BLaER1 (cell line): ENCODE measurements around the gene ROR1.

Experiments used
- H3K27ac ChIP-seq: shearing (Covaris generic); formaldehyde crosslinking; 2 replicates; pipeline ENCODE4 v1.8.1; 2022
- H3K27me3 ChIP-seq: shearing (Covaris generic); formaldehyde crosslinking; 2 replicates; pipeline ENCODE4 v1.8.1; 2022
- H3K36me3 ChIP-seq: shearing (Covaris generic); formaldehyde crosslinking; 2 replicates; pipeline ENCODE4 v1.8.1; 2022
- H3K4me1 ChIP-seq: shearing (Covaris generic); formaldehyde crosslinking; 2 replicates; pipeline ENCODE4 v1.8.1; 2022
- H3K4me2 ChIP-seq: shearing (Covaris generic); formaldehyde crosslinking; 2 replicates; pipeline ENCODE4 v1.8.1; 2022
- H3K4me3 ChIP-seq: shearing (Covaris generic); formaldehyde crosslinking; 2 replicates; pipeline ENCODE4 v1.8.1; 2022
- H3K9ac ChIP-seq: shearing (Covaris generic); formaldehyde crosslinking; 2 replicates; pipeline ENCODE4 v1.8.1; 2022
- H3K9me3 ChIP-seq: shearing (Covaris generic); formaldehyde crosslinking; 2 replicates; pipeline ENCODE4 v1.8.1; 2022
- H4K20me1 ChIP-seq: shearing (Covaris generic); formaldehyde crosslinking; 2 replicates; pipeline ENCODE4 v1.8.1; 2022
- Cebpa-rat ChIP-seq: shearing (Covaris generic); IDR thresholded peaks from 2 replicates; pipeline ENCODE4 v1.8.1; 2022

The ROR1 gene

DNA sequence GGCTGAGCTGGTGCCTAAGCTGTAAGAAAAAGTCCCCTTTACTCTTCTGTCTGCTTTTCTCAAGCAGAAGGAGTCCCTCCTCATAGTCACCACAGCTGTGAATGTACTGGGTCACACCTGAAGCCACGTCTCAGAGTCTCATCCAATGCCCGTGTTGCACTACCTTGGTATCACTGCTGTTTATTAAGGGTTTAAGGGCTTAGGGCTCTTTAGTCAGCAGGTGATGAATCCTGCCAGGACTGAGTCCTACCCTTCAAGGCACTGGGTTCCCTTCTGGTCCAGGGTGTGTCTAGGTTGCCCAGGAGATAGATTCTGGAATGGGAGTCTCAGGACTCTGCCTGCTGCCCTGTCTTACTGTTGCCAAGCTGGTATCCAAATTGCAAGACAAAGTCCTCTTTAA, 33.4 kb upstream of the ROR1 start:
- Histone ChIP-seq H3K27ac (no peak overlapping the region), H4K20me1 (no peaks in the 10 kb centered on the region), H3K36me3 (no peaks in the 10 kb centered on the region), H3K4me2 (no peak overlapping the region), H3K9ac (no peak overlapping the region), H3K4me3 (no peak overlapping the region), H3K27me3 (no peaks in the 10 kb centered on the region), H3K9me3 (peaks cover 16% of the 10 kb centered on the region), H3K4me1 (peaks cover 6% of the 10 kb centered on the region)
- TF ChIP-seq Cebpa-rat: no peak

DNA sequence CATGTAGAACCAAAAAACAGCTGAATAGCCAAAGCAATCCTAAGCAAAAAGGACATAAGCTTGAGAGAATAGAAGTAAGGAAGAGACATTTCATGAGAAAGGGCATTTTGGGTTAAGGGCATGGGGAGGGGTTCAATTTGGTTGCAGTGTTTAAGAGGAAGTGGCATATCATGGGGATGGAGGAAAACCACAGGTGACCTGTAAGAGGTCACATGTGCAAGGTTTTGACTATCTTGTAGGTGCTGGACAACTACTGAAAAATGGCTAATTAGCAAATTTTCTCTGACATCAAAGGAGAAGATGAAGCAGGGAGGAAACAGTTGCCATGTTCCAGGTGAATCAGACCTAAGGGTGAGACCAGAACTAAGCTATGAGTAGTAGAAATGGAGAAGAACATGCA, 31.3 kb upstream of the ROR1 start:
- no peak overlapping the region for H3K27ac ChIP-seq
- H3K36me3 ChIP-seq: no peaks in the 10 kb centered on the region
- no peaks in the 10 kb centered on the region for H3K27me3 ChIP-seq
- no peaks in the 10 kb centered on the region for H4K20me1 ChIP-seq
- peaks cover 7% of the 10 kb centered on the region for H3K4me1 ChIP-seq
- no peak overlapping the region for H3K4me2 ChIP-seq
- TF ChIP-seq Cebpa-rat: no peak
- no peak overlapping the region for H3K9ac ChIP-seq
- H3K9me3 ChIP-seq: peaks cover 13% of the 10 kb centered on the region
- H3K4me3 ChIP-seq: no peak overlapping the region

DNA sequence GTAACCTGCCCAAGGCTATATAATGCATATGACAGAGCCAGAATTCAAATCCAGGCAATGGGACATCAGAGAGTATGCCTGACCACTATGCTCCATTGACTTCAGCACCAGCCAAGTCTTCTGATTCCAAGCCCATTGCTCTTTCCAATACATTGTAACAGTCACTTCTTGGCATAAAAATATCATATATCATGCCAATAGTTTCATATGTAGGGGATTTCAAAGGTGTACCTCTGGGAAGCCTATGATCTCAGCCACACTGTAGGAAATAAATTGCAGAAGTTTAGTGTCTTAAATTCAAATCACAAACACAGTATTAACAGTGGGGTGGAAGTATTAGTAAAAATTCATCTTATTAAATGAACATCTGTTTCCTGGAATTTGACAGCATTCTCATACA, 30.0 kb upstream of the ROR1 start:
- Histone ChIP-seq H3K4me3 (no peak overlapping the region), H3K9me3 (peaks cover 13% of the 10 kb centered on the region), H3K27ac (no peak overlapping the region), H3K4me2 (no peak overlapping the region), H3K27me3 (no peaks in the 10 kb centered on the region), H3K36me3 (no peaks in the 10 kb centered on the region), H3K9ac (no peak overlapping the region), H3K4me1 (peaks cover 7% of the 10 kb centered on the region), H4K20me1 (no peaks in the 10 kb centered on the region)
- no peak for TF ChIP-seq Cebpa-rat

DNA sequence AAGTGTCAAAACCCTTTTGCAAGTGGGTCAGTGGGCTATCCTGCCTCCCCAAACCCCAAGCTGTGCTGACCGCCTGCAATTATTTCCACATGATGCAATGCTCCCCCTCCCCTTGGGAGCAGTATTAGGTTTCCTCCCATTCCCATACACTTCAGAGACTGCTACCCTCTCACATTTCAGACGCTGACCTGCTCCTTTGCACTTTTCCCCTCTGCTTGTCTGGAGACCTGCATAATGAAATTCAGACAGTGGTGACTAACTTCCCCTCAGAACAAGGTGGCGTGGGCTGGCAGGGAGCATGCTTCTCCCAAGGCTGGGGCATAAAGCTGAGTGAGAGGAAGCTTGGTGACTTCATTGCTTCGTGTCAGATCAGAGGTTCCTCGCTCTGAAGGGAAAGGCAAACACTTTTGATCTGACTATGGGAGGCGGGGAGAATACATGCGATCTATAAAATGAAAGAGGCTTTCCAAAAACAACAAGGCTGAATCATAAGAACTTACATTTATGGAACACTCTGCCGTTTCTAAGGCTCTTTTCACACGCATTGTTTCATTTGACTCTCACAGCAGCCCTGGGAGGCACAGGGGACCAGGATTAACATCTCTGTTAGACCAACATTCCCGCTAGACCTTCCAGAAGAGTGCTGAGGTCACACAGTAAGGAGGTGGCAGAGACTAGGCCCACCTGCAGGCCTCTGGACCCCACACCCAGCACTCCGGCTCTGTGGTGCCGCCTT, 27.5 kb upstream of the ROR1 start:
- H3K9me3 ChIP-seq: peaks cover 13% of the 10 kb centered on the region
- no peak for TF ChIP-seq Cebpa-rat
- no peak overlapping the region for H3K27ac ChIP-seq
- no peak overlapping the region for H3K9ac ChIP-seq
- H4K20me1 ChIP-seq: no peaks in the 10 kb centered on the region
- no peak overlapping the region for H3K4me3 ChIP-seq
- no peaks in the 10 kb centered on the region for H3K36me3 ChIP-seq
- H3K27me3 ChIP-seq: no peaks in the 10 kb centered on the region
- peaks cover 7% of the 10 kb centered on the region for H3K4me1 ChIP-seq
- no peak overlapping the region for H3K4me2 ChIP-seq

DNA sequence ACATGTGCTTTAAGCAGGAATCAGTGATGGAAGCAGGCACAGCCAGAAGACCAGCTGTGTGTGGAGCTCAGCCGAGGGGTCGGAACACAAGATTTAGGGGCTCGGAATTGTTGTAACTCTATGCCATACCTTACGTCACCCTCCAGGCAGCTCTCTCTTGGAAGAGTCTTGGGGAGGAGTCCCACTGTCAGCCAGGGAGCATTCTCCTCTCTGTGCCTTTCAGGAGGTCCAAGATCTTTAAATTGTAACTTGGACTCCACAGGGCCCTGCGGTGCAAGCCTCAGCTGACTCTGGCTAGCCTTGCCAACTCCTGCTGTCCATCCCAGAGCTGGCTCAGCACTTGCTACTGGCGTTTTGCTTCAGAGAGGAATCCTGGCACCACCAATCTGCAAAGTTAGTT, 26.4 kb upstream of the ROR1 start:
- peaks cover 15% of the 10 kb centered on the region for H3K4me1 ChIP-seq
- no peaks in the 10 kb centered on the region for H3K27me3 ChIP-seq
- no peak overlapping the region for H3K4me3 ChIP-seq
- H3K27ac ChIP-seq: no peak overlapping the region
- H3K4me2 ChIP-seq: no peak overlapping the region
- H3K36me3 ChIP-seq: no peaks in the 10 kb centered on the region
- TF ChIP-seq Cebpa-rat: no peak
- H3K9ac ChIP-seq: no peak overlapping the region
- no peaks in the 10 kb centered on the region for H4K20me1 ChIP-seq
- peaks cover 13% of the 10 kb centered on the region for H3K9me3 ChIP-seq

DNA sequence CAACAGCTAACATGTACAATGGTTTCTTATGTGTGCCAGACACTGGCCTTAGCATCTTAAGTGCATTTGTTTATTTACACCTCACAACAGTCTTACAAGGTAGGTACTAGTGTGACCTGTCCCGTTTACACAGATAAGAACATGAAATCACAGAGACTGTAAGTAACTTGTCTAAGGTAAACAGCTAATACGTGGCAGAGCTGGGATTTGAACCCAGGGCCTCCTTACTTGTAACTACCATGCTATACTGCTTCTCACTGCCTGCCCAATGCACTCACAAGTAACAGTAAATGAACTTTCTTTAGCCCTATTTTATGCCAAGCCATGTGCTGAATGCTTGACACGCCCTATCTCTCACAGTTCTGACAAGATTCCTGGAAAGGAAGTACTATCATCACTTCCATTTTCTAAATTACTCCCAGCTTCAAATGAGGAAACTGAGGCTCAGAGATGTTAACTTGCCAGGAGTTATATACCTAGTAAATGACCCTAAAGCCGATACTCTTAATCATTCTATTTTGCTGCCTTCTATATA, 25.7 kb upstream of the ROR1 start:
- Histone ChIP-seq H3K27me3 (no peaks in the 10 kb centered on the region), H3K36me3 (no peaks in the 10 kb centered on the region), H3K4me1 (peaks cover 22% of the 10 kb centered on the region), H3K9me3 (peaks cover 13% of the 10 kb centered on the region), H3K4me3 (no peak overlapping the region), H4K20me1 (no peaks in the 10 kb centered on the region), H3K27ac (no peak overlapping the region), H3K9ac (no peak overlapping the region), H3K4me2 (no peak overlapping the region)
- TF ChIP-seq Cebpa-rat: no peak

DNA sequence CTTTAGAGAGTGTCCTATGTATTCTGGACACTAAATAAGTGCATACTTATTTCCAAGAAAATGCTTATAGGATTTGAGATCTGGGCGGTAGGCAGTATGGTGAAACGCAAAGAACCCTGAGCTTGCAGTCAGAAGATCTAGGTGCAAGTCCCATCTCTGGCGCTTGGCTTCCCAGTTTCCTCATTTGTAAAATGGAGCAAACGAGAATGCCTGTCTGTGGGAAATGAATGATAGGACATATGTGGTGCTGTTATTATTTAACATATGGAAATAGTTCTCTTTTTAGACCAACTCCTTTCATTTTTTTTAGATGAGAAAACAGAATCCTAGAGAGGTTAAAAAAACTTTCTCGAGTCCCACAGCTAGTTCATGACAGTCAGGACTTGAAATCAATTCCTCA, 25.2 kb upstream of the ROR1 start:
- Histone ChIP-seq H3K27ac (no peak overlapping the region), H3K4me2 (no peak overlapping the region), H3K4me3 (no peak overlapping the region), H3K9ac (no peak overlapping the region), H3K9me3 (peaks cover 13% of the 10 kb centered on the region), H3K4me1 (peaks cover 27% of the 10 kb centered on the region), H3K27me3 (no peaks in the 10 kb centered on the region), H4K20me1 (no peaks in the 10 kb centered on the region), H3K36me3 (no peaks in the 10 kb centered on the region)
- TF ChIP-seq Cebpa-rat: no peak

DNA sequence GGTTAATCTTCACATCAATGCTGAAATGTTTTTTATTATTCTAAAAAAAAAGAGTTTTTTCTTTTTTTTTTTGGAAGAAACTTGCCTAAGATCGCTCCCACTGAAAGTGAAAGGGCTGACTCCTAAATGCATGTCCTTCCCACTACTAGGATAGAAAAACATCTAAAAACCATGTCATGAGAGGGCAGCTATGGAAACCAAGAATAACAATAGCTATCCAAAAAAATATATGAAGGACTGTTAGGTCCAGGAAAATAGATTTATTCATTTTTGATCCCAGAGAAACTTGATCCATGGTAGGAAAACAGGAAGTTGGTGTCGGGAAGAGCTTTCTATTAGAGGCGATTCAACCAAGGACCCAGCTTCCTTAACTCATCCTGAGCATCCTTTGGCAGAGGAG, 23.1 kb upstream of the ROR1 start:
- H3K4me3 ChIP-seq: no peak overlapping the region
- no peaks in the 10 kb centered on the region for H3K9me3 ChIP-seq
- no peak overlapping the region for H3K27ac ChIP-seq
- no peak overlapping the region for H3K4me2 ChIP-seq
- TF ChIP-seq Cebpa-rat: no peak
- peaks cover 26% of the 10 kb centered on the region for H3K4me1 ChIP-seq
- no peaks in the 10 kb centered on the region for H3K36me3 ChIP-seq
- no peak overlapping the region for H3K9ac ChIP-seq
- H4K20me1 ChIP-seq: no peaks in the 10 kb centered on the region
- no peaks in the 10 kb centered on the region for H3K27me3 ChIP-seq

DNA sequence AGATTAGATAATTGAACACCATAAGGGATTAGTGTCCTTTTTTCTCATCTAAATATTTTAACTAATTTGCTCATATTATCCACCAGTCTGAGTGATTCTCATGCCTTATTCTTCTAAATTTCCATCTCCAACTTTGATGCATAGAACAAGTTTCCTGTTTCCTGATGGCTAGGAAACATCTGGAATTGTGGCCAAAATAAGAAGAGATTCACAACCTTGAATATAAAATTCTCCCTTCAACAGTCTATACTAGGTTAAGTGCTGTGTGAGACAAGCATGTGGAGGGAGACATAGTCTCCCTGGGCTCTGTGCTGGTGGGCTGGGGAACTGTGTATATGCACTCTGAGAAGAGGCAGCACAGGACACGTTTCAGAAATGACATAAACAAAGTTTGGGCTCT, 21.6 kb upstream of the ROR1 start:
- no peak for TF ChIP-seq Cebpa-rat
- H3K27ac ChIP-seq: no peak overlapping the region
- no peak overlapping the region for H3K4me3 ChIP-seq
- H3K9ac ChIP-seq: no peak overlapping the region
- no peaks in the 10 kb centered on the region for H4K20me1 ChIP-seq
- H3K4me1 ChIP-seq: peaks cover 26% of the 10 kb centered on the region
- H3K36me3 ChIP-seq: no peaks in the 10 kb centered on the region
- no peaks in the 10 kb centered on the region for H3K27me3 ChIP-seq
- no peaks in the 10 kb centered on the region for H3K9me3 ChIP-seq
- H3K4me2 ChIP-seq: peak overlapping the region; percentile 48

DNA sequence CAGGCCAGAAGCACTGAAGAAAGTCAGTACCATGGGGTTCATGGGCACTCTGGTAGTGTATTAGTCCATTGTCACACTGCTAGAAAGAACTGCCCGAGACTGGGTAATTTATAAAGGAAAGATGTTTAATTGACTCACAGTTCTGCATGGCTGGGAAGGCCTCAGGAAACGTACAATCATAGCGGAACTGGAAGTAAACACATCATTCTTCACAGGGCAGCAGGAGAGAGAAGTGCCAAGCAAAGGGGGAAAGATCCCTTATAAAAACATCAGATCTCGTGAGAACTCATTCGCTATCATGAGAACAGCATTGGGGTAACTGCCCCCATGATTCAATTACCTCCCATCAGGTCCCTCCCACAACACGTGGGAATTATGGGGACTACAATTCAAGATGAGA, 20.2 kb upstream of the ROR1 start:
- Histone ChIP-seq H3K4me3 (no peak overlapping the region), H4K20me1 (no peaks in the 10 kb centered on the region), H3K27ac (0 out of 2 replicates have a peak overlapping the region, but pooled peaks have one; percentile 35), H3K4me2 (peak overlapping the region; percentile 48), H3K9me3 (no peaks in the 10 kb centered on the region), H3K27me3 (no peaks in the 10 kb centered on the region), H3K4me1 (peaks cover 26% of the 10 kb centered on the region), H3K36me3 (no peaks in the 10 kb centered on the region), H3K9ac (no peak overlapping the region)
- TF ChIP-seq Cebpa-rat: no peak
